ENCODE data around the gene MKS1. TPM values are rescaled to one million over a fixed set of nuclear protein-coding genes. Genes with fewer than 3 reads are reported as not detected.

MKS1 gene
- total RNA-seq, 1 experiment from 2014 or later: 29.8 TPM

DNA sequence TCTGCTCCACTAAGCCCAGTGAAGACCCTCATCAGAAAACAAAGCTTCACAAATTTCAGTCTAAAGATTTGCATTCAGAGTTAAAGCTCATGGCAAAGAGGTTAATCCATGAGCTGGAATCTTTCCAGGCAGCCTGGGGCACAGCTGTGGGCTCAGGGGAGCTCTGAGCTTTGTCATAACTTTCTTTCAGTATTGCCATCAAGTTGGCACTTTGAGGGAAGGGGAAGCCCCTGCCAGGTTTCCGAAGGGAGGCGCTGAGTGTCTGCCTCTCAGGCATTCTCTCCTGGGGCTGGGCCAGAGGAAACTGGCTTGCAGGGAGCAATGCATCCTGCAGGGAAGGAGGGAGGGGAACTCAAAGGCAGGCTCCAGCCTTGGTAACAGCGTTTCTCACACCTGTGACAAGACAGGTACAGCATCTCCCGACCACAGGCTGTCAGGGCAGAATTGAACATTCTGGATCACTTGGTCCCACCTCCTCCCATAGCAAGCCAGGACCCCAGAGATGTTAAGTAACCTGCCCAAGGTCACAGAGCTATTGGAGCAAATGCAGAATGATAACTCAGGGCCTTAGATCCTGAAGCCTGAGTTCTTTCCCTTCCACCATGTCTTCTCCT is 23.2 kb upstream of the MKS1 start:
- Histone ChIP-seq H3K79me2 (ENCODE audit: insufficient read depth, low read length) (no peaks in the 10 kb centered on the region), H3K36me3 (ENCODE audit: control insufficient read depth in 1 of 2, insufficient read depth in 2 of 2, low read length in 2 of 2) (no peaks in the 10 kb centered on the region), H3K9ac (ENCODE audit: low read length) (no peak overlapping the region), H3K9me3 (ENCODE audit: control insufficient read depth in 1 of 2, insufficient read depth in 1 of 2, low read depth in 1 of 2, low read length in 2 of 2) (no peaks in the 10 kb centered on the region), H3K4me1 (ENCODE audit: control insufficient read depth in 1 of 2, insufficient read depth in 2 of 2, low read length in 2 of 2) (no peaks in the 10 kb centered on the region), H4K20me1 (ENCODE audit: insufficient read depth) (no peaks in the 10 kb centered on the region), H3K9me2 (ENCODE audit: insufficient read depth) (no peaks in the 10 kb centered on the region), H3K27ac (ENCODE audit: low read depth, low read length) (no peak overlapping the region), H3K4me2 (ENCODE audit: low read length) (no peak overlapping the region), H2AFZ (ENCODE audit: low read depth, low read length, poor library complexity, severe bottlenecking) (no peak overlapping the region), H3K4me3 (replicated peaks in 1 of 2; ENCODE audit: low read depth in 1 of 2, low read length in 2 of 2) (no peak overlapping the region), H3K27me3 (ENCODE audit: insufficient read depth, low read length) (peaks cover 64% of the 10 kb centered on the region)
- ChIA-PET RAD21 (ENCODE audit: low non-redundant PET in 1 of 2, low total read pairs in 2 of 2, uncharacterized antibody in 2 of 2, unreplicated experiment in 2 of 2) (no interaction called here), POLR2A (no interaction called here), CTCF (interaction anchor here (0.6 kb wide), 1 partner anchor 8 kb away, joined by 3 read pairs; no protein-coding TSS in a partner anchor)
- TF ChIP-seq EZH2phosphoT487 (IDR thresholded peaks at IDR 0.05; ENCODE audit: borderline replicate concordance) (no peak), FOSL1 (IDR thresholded peaks at IDR 0.05; ENCODE audit: low read depth) (no peak), SRF (IDR thresholded peaks at IDR 0.05; ENCODE audit: low read depth) (no peak), ZFX (IDR thresholded peaks at IDR 0.05) (no peak), RAD21 (IDR thresholded peaks at IDR 0.05; ENCODE audit: low read depth) (no peak), ELF1 (IDR thresholded peaks at IDR 0.05; ENCODE audit: borderline replicate concordance, low read depth) (no peak), JUND (IDR thresholded peaks at IDR 0.05) (no peak), SIN3A (IDR thresholded peaks at IDR 0.05; ENCODE audit: low read depth) (no peak), TCF7L2 (IDR thresholded peaks at IDR 0.05; ENCODE audit: borderline replicate concordance, extremely low read depth, insufficient read depth, insufficient read length) (no peak), CEBPB (IDR thresholded peaks at IDR 0.05; ENCODE audit: low read depth) (no peak), CBX3 (IDR thresholded peaks at IDR 0.05; ENCODE audit: low read depth) (no peak), EZH2 (IDR thresholded peaks at IDR 0.05) (no peak)
- TF ChIP-seq, protein P1, sequence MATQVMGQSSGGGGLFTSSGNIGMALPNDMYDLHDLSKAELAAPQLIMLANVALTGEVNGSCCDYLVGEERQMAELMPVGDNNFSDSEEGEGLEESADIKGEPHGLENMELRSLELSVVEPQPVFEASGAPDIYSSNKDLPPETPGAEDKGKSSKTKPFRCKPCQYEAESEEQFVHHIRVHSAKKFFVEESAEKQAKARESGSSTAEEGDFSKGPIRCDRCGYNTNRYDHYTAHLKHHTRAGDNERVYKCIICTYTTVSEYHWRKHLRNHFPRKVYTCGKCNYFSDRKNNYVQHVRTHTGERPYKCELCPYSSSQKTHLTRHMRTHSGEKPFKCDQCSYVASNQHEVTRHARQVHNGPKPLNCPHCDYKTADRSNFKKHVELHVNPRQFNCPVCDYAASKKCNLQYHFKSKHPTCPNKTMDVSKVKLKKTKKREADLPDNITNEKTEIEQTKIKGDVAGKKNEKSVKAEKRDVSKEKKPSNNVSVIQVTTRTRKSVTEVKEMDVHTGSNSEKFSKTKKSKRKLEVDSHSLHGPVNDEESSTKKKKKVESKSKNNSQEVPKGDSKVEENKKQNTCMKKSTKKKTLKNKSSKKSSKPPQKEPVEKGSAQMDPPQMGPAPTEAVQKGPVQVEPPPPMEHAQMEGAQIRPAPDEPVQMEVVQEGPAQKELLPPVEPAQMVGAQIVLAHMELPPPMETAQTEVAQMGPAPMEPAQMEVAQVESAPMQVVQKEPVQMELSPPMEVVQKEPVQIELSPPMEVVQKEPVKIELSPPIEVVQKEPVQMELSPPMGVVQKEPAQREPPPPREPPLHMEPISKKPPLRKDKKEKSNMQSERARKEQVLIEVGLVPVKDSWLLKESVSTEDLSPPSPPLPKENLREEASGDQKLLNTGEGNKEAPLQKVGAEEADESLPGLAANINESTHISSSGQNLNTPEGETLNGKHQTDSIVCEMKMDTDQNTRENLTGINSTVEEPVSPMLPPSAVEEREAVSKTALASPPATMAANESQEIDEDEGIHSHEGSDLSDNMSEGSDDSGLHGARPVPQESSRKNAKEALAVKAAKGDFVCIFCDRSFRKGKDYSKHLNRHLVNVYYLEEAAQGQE (IDR thresholded peaks at IDR 0.05; ENCODE audit: low read depth): no peak
- TF ChIP-seq, protein P2, sequence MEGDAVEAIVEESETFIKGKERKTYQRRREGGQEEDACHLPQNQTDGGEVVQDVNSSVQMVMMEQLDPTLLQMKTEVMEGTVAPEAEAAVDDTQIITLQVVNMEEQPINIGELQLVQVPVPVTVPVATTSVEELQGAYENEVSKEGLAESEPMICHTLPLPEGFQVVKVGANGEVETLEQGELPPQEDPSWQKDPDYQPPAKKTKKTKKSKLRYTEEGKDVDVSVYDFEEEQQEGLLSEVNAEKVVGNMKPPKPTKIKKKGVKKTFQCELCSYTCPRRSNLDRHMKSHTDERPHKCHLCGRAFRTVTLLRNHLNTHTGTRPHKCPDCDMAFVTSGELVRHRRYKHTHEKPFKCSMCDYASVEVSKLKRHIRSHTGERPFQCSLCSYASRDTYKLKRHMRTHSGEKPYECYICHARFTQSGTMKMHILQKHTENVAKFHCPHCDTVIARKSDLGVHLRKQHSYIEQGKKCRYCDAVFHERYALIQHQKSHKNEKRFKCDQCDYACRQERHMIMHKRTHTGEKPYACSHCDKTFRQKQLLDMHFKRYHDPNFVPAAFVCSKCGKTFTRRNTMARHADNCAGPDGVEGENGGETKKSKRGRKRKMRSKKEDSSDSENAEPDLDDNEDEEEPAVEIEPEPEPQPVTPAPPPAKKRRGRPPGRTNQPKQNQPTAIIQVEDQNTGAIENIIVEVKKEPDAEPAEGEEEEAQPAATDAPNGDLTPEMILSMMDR (IDR thresholded peaks at IDR 0.05 in 2 of 3, conservative IDR thresholded peaks at IDR 0.05 in 1 of 3; ENCODE audit: borderline replicate concordance in 1 of 3, insufficient read depth in 1 of 3, low read depth in 2 of 3, low read length in 2 of 3): no peak
- TF ChIP-seq, protein P3, sequence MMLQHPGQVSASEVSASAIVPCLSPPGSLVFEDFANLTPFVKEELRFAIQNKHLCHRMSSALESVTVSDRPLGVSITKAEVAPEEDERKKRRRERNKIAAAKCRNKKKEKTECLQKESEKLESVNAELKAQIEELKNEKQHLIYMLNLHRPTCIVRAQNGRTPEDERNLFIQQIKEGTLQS (IDR thresholded peaks at IDR 0.05): no peak
- ATAC-seq (no peak), DNase-seq (ENCODE audit: low read depth, low spot score) (no peak)
- intact Hi-C loops (cut with micrococcal nuclease): no loop called here
- BruUV-seq (replicated peaks): no TSS peak

Data from HCT116 (cell line).